ENCODE data around the gene PLCB1. TPM values are rescaled to one million over a fixed set of nuclear protein-coding genes. Genes with fewer than 3 reads are reported as not detected.
A peak's percentile ranks its signal among the peaks of the same experiment; 100 is the strongest.

PLCB1 gene
- total RNA-seq, 1 experiment from 2014 or later, result 11.3 TPM

- TF ChIP-seq ATF6 (CRISPR knock-in tag; IDR thresholded peaks at IDR 0.05), result no peak
Observed at GRCh38 chr20:8545212-8545611, 413.1 kb downstream of the PLCB1 start (continued).

- DNase-seq (ENCODE audit: low spot score), result no peak
- H3K27me3 Mint-ChIP-seq (ENCODE audit: low read depth), result no peaks in the 10 kb centered on the region
- H3K36me3 Mint-ChIP-seq, result no peaks in the 10 kb centered on the region
- TF ChIP-seq HMGA2 (CRISPR knock-in tag; IDR thresholded peaks at IDR 0.05), result no peak
- no peak for TF ChIP-seq MYBL2 (CRISPR knock-in tag; IDR thresholded peaks at IDR 0.05)
- TF ChIP-seq E2F1 (CRISPR knock-in tag; IDR thresholded peaks at IDR 0.05), result no peak
- no peak for TF ChIP-seq CBFB (CRISPR knock-in tag; IDR thresholded peaks at IDR 0.05; ENCODE audit: low read depth)
- TF ChIP-seq, protein P1, sequence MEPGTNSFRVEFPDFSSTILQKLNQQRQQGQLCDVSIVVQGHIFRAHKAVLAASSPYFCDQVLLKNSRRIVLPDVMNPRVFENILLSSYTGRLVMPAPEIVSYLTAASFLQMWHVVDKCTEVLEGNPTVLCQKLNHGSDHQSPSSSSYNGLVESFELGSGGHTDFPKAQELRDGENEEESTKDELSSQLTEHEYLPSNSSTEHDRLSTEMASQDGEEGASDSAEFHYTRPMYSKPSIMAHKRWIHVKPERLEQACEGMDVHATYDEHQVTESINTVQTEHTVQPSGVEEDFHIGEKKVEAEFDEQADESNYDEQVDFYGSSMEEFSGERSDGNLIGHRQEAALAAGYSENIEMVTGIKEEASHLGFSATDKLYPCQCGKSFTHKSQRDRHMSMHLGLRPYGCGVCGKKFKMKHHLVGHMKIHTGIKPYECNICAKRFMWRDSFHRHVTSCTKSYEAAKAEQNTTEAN (CRISPR knock-in tag; IDR thresholded peaks at IDR 0.05), result no peak
- no peak for TF ChIP-seq RORB (CRISPR knock-in tag; IDR thresholded peaks at IDR 0.05)
- TF ChIP-seq ERG (CRISPR knock-in tag; IDR thresholded peaks at IDR 0.05), result no peak
- no peak for TF ChIP-seq ETV6 (CRISPR knock-in tag; IDR thresholded peaks at IDR 0.05)
- no peak for TF ChIP-seq FOXP1 (CRISPR knock-in tag; IDR thresholded peaks at IDR 0.05; ENCODE audit: borderline replicate concordance)
- H3K9me3 Mint-ChIP-seq, result no peaks in the 10 kb centered on the region
- H3K4me3 Mint-ChIP-seq, result no peak overlapping the region
- no peak for ATAC-seq
- H3K27ac Mint-ChIP-seq, result no peak overlapping the region
- H3K4me1 Mint-ChIP-seq, result no peaks in the 10 kb centered on the region
- ChIA-PET POLR2A (no interaction called here), CTCF (interaction anchor here (1.1 kb wide), 1 partner anchor 12 kb away, joined by 4 read pairs; no protein-coding TSS in a partner anchor)
Observed at GRCh38 chr20:8547035-8547650, 415.1 kb downstream of the PLCB1 start.

GRCh38 chr20:8547968-8548588, 416.0 kb downstream of the PLCB1 start:
- no peaks in the 10 kb centered on the region for H3K4me1 Mint-ChIP-seq
- POLR2A ChIA-PET, result no interaction called here
- no peak overlapping the region for H3K4me3 Mint-ChIP-seq
- CTCF ChIA-PET, result no interaction called here
- no peak overlapping the region for H3K27ac Mint-ChIP-seq
- no peak for TF ChIP-seq IRF1 (CRISPR knock-in tag; IDR thresholded peaks at IDR 0.05)
- no peak for TF ChIP-seq GTF2I (CRISPR knock-in tag; conservative IDR thresholded peaks at IDR 0.05)
- no peak for TF ChIP-seq STAT6 (CRISPR knock-in tag; conservative IDR thresholded peaks at IDR 0.05; ENCODE audit: low read depth)
- TF ChIP-seq GRHL2 (CRISPR knock-in tag; IDR thresholded peaks at IDR 0.05; ENCODE audit: insufficient replicate concordance, severe bottlenecking), result no peak
- peak; percentile 76; the same call in 1 of the 2 replicates for TF ChIP-seq ZNF512 (CRISPR knock-in tag; IDR thresholded peaks at IDR 0.05; ENCODE audit: borderline replicate concordance)
- H3K9me3 Mint-ChIP-seq, result no peaks in the 10 kb centered on the region
- DNase-seq (ENCODE audit: low spot score) (no peak), ATAC-seq (no peak)
- H3K36me3 Mint-ChIP-seq, result no peaks in the 10 kb centered on the region
- H3K27me3 Mint-ChIP-seq (ENCODE audit: low read depth), result no peaks in the 10 kb centered on the region

Measured in WTC11 (cell line).